ENCODE data around the gene MAPKAP1.
"Not testable (repeated sequence)": the region's sequence is repeated elsewhere in the genome, so short reads cannot be mapped to it uniquely, and the experiment has no call there.

Gene MAPKAP1

DNA sequence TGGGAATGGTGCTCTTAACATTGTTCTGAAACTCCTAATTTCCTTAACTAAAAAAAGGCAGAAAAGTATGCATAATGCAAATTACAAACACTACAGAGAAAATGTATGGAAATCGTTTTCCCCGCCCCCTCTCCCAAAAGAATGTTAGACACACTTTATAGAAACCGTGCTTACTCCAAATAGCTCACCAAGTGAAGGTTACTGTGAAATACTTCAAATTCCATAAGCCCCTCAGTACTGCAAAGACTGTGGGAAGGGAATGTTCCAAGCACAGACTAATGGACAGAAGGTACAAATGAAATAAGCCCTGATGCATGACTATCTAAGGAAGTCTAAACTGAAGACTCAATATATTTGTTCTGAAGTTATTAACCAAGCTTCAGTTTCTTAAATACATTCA is 12.5 kb downstream of the MAPKAP1 start:
- in situ Hi-C loops (cut with MboI; ENCODE audit: low sequenced_read_pairs, unreplicated experiment), result no loop called here
- TF ChIP-seq, protein P1, sequence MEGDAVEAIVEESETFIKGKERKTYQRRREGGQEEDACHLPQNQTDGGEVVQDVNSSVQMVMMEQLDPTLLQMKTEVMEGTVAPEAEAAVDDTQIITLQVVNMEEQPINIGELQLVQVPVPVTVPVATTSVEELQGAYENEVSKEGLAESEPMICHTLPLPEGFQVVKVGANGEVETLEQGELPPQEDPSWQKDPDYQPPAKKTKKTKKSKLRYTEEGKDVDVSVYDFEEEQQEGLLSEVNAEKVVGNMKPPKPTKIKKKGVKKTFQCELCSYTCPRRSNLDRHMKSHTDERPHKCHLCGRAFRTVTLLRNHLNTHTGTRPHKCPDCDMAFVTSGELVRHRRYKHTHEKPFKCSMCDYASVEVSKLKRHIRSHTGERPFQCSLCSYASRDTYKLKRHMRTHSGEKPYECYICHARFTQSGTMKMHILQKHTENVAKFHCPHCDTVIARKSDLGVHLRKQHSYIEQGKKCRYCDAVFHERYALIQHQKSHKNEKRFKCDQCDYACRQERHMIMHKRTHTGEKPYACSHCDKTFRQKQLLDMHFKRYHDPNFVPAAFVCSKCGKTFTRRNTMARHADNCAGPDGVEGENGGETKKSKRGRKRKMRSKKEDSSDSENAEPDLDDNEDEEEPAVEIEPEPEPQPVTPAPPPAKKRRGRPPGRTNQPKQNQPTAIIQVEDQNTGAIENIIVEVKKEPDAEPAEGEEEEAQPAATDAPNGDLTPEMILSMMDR (IDR thresholded peaks at IDR 0.05; ENCODE audit: borderline replicate concordance, control extremely low read depth, extremely low read depth, insufficient read depth, missing control alignments), result no peak
- no peak for DNase-seq (ENCODE audit: low spot score)

DNA sequence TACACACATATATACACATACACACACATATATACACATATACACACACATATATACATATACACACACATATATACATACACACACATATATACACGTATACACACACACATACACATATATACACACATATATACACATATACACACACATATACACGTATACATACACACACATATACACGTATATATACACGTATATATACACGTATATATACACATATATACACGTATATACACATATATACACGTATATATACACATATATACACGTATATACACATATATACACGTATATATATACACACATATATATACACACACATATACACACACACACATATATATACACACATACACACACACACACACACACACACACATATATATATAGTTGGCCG is 13.5 kb downstream of the MAPKAP1 start:
- in situ Hi-C loops (cut with MboI; ENCODE audit: low sequenced_read_pairs, unreplicated experiment); DNase-seq (ENCODE audit: low spot score): not testable (repeated sequence)

DNA sequence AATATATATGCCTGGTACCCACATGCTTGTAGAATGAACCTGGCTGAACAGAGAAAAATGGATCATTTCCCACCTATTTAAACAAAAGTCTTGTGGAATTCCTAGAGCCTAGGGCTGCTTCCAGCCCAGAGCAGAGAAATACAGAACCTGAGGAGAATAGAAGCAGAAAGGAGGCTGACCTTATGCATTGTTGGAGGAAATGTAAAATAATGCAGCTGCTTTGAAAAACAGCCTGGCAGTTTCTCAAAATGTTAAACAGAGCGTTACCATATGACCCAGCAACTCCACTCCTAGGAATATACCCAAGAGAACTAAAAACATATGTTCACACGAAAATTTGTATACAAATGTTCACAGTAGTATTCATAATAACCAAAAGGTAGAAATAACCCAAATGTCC is 15.1 kb downstream of the MAPKAP1 start:
- TF ChIP-seq, protein P1 (IDR thresholded peaks at IDR 0.05; ENCODE audit: borderline replicate concordance, control extremely low read depth, extremely low read depth, insufficient read depth, missing control alignments), result no peak
- in situ Hi-C loops (cut with MboI; ENCODE audit: low sequenced_read_pairs, unreplicated experiment), result no loop called here
- DNase-seq (ENCODE audit: low spot score), result no peak

DNA sequence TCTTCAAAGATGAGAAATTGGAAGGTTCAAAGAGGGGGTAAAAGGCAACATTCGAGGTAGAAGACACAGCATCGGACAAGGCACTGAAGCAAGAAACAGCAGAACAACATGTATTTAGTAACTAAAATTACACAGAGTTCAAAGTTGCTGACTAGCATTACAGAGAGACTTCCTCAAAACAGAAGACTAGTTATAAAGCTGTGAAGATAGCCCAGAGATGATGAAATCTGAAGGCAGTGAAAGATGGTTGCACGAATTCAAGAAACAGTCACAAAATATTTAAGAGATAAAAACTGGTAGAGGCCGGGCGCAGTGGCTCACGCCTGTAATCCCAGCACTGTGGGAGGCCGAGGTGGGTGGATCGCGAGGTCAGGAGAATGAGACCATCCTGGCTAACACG is 16.3 kb downstream of the MAPKAP1 start:
- in situ Hi-C loops (cut with MboI; ENCODE audit: low sequenced_read_pairs, unreplicated experiment), result no loop called here
- TF ChIP-seq, protein P1 (IDR thresholded peaks at IDR 0.05; ENCODE audit: borderline replicate concordance, control extremely low read depth, extremely low read depth, insufficient read depth, missing control alignments), result no peak
- no peak for DNase-seq (ENCODE audit: low spot score)

DNA sequence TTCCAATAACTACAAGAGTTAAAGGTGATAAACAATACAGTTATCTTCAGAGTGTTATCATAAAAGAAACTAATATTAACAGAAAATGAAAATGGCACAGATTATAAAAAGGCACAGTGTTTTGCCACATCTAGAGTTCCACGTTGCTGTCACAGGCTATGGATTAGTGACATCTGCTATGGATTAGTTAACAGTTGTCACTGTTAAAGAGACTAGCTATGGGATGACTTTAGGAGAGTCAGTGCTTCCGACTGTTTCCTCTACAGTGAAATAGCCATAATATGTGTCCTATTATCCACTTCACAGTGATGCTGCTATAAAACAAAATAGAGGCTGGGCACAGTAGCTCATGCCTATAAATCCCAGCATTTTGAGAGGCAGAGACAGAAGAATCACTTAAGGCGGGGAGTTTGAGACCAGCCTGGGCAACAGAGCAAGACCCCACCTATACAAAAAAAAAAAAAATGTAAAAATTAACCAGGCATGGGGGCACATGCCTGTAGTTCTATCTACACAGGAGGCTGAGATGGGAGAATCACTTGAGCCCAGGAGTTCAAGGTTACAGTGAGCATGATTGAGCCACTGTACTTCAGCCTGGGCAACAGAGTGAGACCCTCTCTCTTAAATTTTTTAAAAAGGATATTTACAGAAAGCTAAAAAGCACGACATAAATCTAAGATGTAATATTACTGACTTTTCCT is 19.7 kb downstream of the MAPKAP1 start:
- TF ChIP-seq, protein P1 (IDR thresholded peaks at IDR 0.05; ENCODE audit: borderline replicate concordance, control extremely low read depth, extremely low read depth, insufficient read depth, missing control alignments), result no peak
- DNase-seq (ENCODE audit: low spot score), result no peak
- in situ Hi-C loops (cut with MboI; ENCODE audit: low sequenced_read_pairs, unreplicated experiment), result loop anchor here (10.0 kb wide), 1 partner anchor 63 kb away; no protein-coding TSS in a partner anchor

DNA sequence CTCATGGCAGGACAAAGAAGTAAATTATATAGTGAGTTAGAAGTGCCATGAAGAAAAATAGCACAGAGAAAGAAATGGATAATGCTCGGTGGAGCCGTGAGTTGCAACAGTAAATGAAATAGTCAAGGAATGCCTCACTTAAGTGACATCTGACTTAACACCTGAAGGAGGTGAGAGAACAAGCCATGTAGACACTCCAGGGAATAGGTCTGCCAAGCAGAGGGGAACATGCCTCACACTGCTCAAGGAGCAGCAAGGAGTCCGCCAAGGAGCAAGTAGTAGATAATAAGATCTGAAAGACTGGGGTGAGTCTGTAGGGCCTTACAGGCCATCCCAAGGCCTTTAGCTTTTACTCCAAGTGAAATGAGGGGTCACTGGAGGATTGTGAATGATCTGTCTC is 21.8 kb downstream of the MAPKAP1 start:
- no peak for DNase-seq (ENCODE audit: low spot score)
- TF ChIP-seq, protein P1 (IDR thresholded peaks at IDR 0.05; ENCODE audit: borderline replicate concordance, control extremely low read depth, extremely low read depth, insufficient read depth, missing control alignments), result no peak
- in situ Hi-C loops (cut with MboI; ENCODE audit: low sequenced_read_pairs, unreplicated experiment), result loop anchor here (10.0 kb wide), 1 partner anchor 60 kb away; no protein-coding TSS in a partner anchor

DNA sequence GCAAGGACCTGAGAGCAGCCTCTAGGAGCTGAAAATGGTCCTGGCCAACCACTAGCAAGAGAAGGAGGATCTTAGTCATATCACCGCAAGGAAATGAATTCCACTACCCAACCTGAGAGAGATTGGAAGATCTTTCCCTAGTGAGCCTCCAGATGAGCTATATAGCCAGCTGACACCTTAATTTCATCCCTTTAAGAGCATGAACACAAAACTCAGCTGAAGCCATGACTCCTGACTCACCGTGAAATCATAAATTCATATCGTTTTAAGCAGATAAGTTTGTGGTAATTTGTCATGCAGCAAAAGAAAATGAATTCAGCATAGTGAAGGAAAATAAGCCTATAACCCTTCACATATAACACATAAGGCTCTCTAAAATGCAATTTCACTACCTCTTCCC is 23.5 kb downstream of the MAPKAP1 start:
- DNase-seq (ENCODE audit: low spot score), result no peak
- TF ChIP-seq, protein P1 (IDR thresholded peaks at IDR 0.05; ENCODE audit: borderline replicate concordance, control extremely low read depth, extremely low read depth, insufficient read depth, missing control alignments), result no peak
- in situ Hi-C loops (cut with MboI; ENCODE audit: low sequenced_read_pairs, unreplicated experiment), result loop anchor here (10.0 kb wide), 1 partner anchor 59 kb away; no protein-coding TSS in a partner anchor
